ENCODE results near the gene PRKAG1. TPM values are rescaled to one million over a fixed set of nuclear protein-coding genes. Genes with fewer than 3 reads are reported as not detected.

Gene PRKAG1
- total RNA-seq, 1 donor from 2014 or later: 49.2 TPM

DNA sequence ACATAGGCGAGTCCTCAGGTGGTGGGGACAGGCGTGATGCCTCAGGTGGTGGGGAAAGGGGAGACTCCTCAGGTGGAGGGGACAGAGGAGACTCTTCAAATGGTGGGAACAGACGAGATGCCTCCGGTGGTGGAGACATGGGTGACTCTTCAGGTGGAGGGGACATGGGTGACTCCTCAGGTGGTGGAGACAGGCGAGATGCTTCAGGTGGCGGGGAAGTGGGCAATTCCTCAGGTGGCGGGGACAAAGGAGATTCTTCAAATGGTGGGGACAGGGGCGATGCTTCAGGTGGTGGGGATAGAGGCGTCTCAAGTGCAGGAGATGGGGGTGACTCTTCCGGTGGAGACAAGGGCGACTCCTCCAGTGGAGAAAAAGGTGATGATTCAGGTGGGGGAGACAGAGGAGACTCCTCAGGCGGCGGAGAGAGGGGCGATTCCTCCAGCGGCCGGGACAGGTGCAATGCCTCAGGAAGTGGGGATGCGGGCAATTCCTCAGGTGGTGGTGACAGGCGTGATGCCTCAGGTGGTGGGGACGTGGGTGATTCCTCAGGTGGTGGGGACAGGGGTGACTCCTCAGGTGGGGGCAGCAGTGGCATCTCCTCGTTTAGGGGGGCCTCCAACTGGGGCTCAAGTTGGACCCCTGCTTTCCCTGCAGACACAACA lies 33.3 kb upstream of the PRKAG1 start:
- DNase-seq: peak; percentile 34
- H3K9me3 ChIP-seq: no peaks in the 10 kb centered on the region
- H3K36me3 ChIP-seq: peaks cover 86% of the 10 kb centered on the region
- no peaks in the 10 kb centered on the region for H3K27me3 ChIP-seq (ENCODE audit: low read depth)
- H3K4me3 ChIP-seq: no peak overlapping the region
- TF ChIP-seq, protein P1, sequence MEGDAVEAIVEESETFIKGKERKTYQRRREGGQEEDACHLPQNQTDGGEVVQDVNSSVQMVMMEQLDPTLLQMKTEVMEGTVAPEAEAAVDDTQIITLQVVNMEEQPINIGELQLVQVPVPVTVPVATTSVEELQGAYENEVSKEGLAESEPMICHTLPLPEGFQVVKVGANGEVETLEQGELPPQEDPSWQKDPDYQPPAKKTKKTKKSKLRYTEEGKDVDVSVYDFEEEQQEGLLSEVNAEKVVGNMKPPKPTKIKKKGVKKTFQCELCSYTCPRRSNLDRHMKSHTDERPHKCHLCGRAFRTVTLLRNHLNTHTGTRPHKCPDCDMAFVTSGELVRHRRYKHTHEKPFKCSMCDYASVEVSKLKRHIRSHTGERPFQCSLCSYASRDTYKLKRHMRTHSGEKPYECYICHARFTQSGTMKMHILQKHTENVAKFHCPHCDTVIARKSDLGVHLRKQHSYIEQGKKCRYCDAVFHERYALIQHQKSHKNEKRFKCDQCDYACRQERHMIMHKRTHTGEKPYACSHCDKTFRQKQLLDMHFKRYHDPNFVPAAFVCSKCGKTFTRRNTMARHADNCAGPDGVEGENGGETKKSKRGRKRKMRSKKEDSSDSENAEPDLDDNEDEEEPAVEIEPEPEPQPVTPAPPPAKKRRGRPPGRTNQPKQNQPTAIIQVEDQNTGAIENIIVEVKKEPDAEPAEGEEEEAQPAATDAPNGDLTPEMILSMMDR (IDR thresholded peaks at IDR 0.05): no peak
- H3K27ac ChIP-seq: no peak overlapping the region
- intact Hi-C loops (cut with DNase I): no loop called here
- ATAC-seq: no peak
- H3K4me1 ChIP-seq: peaks cover 20% of the 10 kb centered on the region

DNA sequence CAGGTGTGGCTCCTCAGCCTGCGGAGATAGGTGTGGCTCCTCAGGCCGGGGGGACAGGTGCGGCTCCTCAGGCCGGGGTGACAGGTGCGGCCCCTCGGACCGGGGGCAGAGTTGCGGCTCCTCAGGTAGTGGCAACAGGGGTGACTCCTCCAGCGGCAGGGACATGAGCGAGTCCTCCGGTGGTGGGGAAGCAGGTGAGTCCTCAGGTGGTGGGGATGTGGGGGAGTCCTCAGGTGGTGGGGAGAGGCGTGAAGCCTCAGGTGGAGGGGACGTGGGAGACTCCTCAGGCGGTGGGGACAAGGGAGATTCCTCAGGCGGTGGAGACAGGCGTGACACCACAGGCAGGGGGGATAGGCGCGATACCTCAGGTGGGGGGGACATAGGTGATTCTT lies 32.8 kb upstream of the PRKAG1 start:
- Histone ChIP-seq H3K36me3 (peaks cover 92% of the 10 kb centered on the region), H3K4me1 (peaks cover 15% of the 10 kb centered on the region), H3K27me3 (ENCODE audit: low read depth) (no peaks in the 10 kb centered on the region), H3K4me3 (no peak overlapping the region), H3K9me3 (no peaks in the 10 kb centered on the region), H3K27ac (no peak overlapping the region)
- ATAC-seq: no peak
- intact Hi-C loops (cut with DNase I): no loop called here
- TF ChIP-seq, protein P1 (IDR thresholded peaks at IDR 0.05): no peak
- DNase-seq: peak; percentile 29

DNA sequence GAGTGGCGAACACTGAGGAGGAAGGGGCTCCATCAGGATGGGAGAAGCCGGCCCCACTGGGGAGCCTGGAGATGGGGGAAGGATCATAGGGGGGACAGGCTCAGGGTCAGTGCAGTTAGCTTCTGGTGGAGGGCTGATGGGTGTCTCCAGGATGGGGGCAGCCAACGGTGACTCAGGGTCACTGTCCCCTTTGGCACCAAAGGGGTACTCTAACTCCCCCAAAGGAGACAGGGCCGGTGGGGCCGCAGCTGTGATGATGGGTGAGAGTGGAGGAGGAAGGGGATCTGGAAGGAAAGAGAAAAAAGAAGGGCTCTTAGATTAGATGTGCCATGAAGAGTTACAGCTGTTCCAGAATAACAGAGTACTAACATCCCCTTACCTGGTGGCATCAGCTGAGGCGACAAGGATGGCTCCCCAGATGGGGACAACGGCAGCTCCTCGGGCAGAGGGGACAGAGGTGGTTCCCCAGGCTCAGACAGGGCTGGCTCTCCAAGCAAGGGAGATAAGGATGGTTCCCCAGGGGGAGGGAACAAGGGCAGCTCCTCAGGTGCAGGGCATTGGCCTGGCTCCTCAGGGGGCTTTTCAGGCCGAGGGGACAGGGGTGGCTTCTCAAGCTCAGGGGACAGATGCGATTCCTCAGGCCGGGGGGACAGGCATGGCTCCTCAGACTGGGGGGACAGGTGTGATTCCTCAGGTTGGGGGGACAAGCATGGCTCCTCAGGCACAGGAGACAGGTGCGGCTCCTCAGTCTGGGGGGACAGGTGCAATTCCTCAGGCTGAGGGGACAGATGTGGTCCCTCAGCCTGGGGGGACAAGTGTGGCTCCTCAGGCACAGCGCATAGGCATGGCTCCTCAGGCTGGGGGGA lies 32.2 kb upstream of the PRKAG1 start:
- Histone ChIP-seq H3K9me3 (no peaks in the 10 kb centered on the region), H3K4me1 (peaks cover 9% of the 10 kb centered on the region), H3K4me3 (no peak overlapping the region), H3K27me3 (ENCODE audit: low read depth) (no peaks in the 10 kb centered on the region), H3K27ac (no peak overlapping the region), H3K36me3 (peaks cover 98% of the 10 kb centered on the region)
- TF ChIP-seq, protein P1 (IDR thresholded peaks at IDR 0.05): no peak
- intact Hi-C loops (cut with DNase I): no loop called here
- ATAC-seq (no peak), DNase-seq (peak; percentile 17)

DNA sequence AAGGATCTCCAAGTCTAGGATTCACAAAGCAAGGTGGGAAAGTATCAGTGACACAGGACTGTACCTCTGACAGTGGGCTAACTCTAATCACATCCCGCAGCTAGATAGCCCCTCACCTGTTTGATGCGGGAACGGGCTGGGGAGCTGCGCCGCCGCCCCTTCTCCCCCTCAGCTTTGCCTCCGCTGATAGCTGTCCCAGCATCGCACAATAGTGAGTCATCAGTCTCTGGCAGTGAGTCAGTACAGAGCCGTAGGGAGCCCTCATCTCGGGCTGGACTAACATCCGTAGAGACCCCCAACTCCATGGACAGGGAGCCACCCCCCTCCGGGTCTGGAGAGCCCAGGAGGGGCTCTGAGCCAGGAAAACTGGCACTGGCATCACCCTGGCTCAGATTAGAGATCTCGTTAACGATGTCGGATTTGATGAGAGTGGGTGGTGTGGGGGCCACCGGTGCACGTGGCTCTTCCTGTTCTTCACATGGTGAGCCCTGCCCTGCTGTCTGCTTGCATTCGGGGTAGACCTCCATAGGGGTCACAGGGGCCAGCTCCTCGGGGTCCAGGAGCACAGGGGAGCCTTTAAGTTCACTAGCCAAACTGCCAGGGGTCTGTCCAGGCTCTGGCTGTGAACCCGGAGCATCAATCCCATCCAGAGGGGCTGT lies 31.1 kb upstream of the PRKAG1 start:
- H3K4me1 ChIP-seq: no peaks in the 10 kb centered on the region
- ATAC-seq (no peak), DNase-seq (peak; percentile 30)
- no peaks in the 10 kb centered on the region for H3K9me3 ChIP-seq
- H3K4me3 ChIP-seq: no peak overlapping the region
- peaks cover 100% of the 10 kb centered on the region for H3K36me3 ChIP-seq
- H3K27me3 ChIP-seq (ENCODE audit: low read depth): no peaks in the 10 kb centered on the region
- TF ChIP-seq, protein P1 (IDR thresholded peaks at IDR 0.05): no peak
- no peak overlapping the region for H3K27ac ChIP-seq
- intact Hi-C loops (cut with DNase I): no loop called here

DNA sequence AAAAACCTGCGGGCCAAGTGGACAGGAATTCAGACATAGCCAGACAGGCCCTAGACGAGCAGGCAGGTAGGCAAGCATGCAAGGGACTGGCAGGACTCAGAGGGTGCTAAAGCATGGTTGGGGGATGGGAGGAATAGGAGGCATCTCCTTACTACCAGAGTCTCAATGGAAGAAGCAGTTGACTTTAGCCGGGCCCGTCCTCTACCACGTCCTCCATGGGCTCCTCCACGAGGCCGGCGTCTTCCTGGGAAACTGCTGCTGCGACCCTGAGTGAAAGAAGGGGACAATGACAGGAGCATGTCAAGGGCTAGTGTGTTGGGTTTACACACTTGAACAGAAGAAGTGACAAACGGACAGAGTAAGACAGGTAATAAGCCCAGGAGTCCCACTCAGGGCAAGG lies 30.4 kb upstream of the PRKAG1 start:
- intact Hi-C loops (cut with DNase I): no loop called here
- no peaks in the 10 kb centered on the region for H3K4me1 ChIP-seq
- H3K27me3 ChIP-seq (ENCODE audit: low read depth): no peaks in the 10 kb centered on the region
- no peak overlapping the region for H3K27ac ChIP-seq
- peaks cover 100% of the 10 kb centered on the region for H3K36me3 ChIP-seq
- no peaks in the 10 kb centered on the region for H3K9me3 ChIP-seq
- ATAC-seq (no peak), DNase-seq (peak; percentile 25)
- H3K4me3 ChIP-seq: no peak overlapping the region
- TF ChIP-seq, protein P1 (IDR thresholded peaks at IDR 0.05): no peak
